ENCODE results near the gene TNFAIP1.
"Not testable (repeated sequence)": the region's sequence is repeated elsewhere in the genome, so short reads cannot be mapped to it uniquely, and the experiment has no call there.

The TNFAIP1 gene

GRCh38 chr17:28327031-28327607 is 8.4 kb upstream of the TNFAIP1 start:
- Histone ChIP-seq H3K9ac (ENCODE audit: low read depth, low read length) (no peak overlapping the region), H3K36me3 (ENCODE audit: insufficient read depth, low read depth, low read length) (peaks cover 58% of the 10 kb centered on the region), H3K4me3 (ENCODE audit: low read length) (no peak overlapping the region), H3K9me3 (ENCODE audit: insufficient read depth, low read depth, low read length) (no peaks in the 10 kb centered on the region), H3K27ac (ENCODE audit: low read length) (no peak overlapping the region), H3K27me3 (ENCODE audit: insufficient read depth, low read length) (no peaks in the 10 kb centered on the region), H3K4me1 (ENCODE audit: insufficient read depth, low read length) (peaks cover 2% of the 10 kb centered on the region; the same call in 1 of the 2 replicates)

GRCh38 chr17:28327709-28328108 is 7.9 kb upstream of the TNFAIP1 start:
- H3K4me1 ChIP-seq (ENCODE audit: insufficient read depth, low read length) = peaks cover 2% of the 10 kb centered on the region; the same call in 1 of the 2 replicates
- no peaks in the 10 kb centered on the region for H3K27me3 ChIP-seq (ENCODE audit: insufficient read depth, low read length)
- no peak overlapping the region for H3K27ac ChIP-seq (ENCODE audit: low read length)
- H3K36me3 ChIP-seq (ENCODE audit: insufficient read depth, low read depth, low read length) = peaks cover 54% of the 10 kb centered on the region
- H3K9ac ChIP-seq (ENCODE audit: low read depth, low read length) = no peak overlapping the region
- no peaks in the 10 kb centered on the region for H3K9me3 ChIP-seq (ENCODE audit: insufficient read depth, low read depth, low read length)
- H3K4me3 ChIP-seq (ENCODE audit: low read length) = no peak overlapping the region

GRCh38 chr17:28328325-28328724 is 7.2 kb upstream of the TNFAIP1 start:
- Histone ChIP-seq H3K27ac (ENCODE audit: low read length) (no peak overlapping the region), H3K36me3 (ENCODE audit: insufficient read depth, low read depth, low read length) (peaks cover 52% of the 10 kb centered on the region), H3K27me3 (ENCODE audit: insufficient read depth, low read length) (no peaks in the 10 kb centered on the region), H3K9ac (ENCODE audit: low read depth, low read length) (no peak overlapping the region), H3K4me3 (ENCODE audit: low read length) (no peak overlapping the region), H3K4me1 (ENCODE audit: insufficient read depth, low read length) (peaks cover 2% of the 10 kb centered on the region; the same call in 1 of the 2 replicates), H3K9me3 (ENCODE audit: insufficient read depth, low read depth, low read length) (no peaks in the 10 kb centered on the region)

GRCh38 chr17:28330671-28331070 is 4.9 kb upstream of the TNFAIP1 start:
- Histone ChIP-seq H3K9ac (ENCODE audit: low read depth, low read length) (no peak overlapping the region), H3K9me3 (ENCODE audit: insufficient read depth, low read depth, low read length) (no peaks in the 10 kb centered on the region), H3K36me3 (ENCODE audit: insufficient read depth, low read depth, low read length) (peaks cover 38% of the 10 kb centered on the region), H3K27ac (ENCODE audit: low read length) (no peak overlapping the region), H3K4me3 (ENCODE audit: low read length) (no peak overlapping the region), H3K4me1 (ENCODE audit: insufficient read depth, low read length) (no peaks in the 10 kb centered on the region), H3K27me3 (ENCODE audit: insufficient read depth, low read length) (no peaks in the 10 kb centered on the region)

GRCh38 chr17:28331891-28332420 is 3.6 kb upstream of the TNFAIP1 start:
- Histone ChIP-seq H3K36me3 (ENCODE audit: insufficient read depth, low read depth, low read length) (peaks cover 25% of the 10 kb centered on the region), H3K27ac (ENCODE audit: low read length) (no peak overlapping the region), H3K4me3 (ENCODE audit: low read length) (no peak overlapping the region), H3K4me1 (ENCODE audit: insufficient read depth, low read length) (peaks cover 5% of the 10 kb centered on the region; the same call in 1 of the 2 replicates), H3K27me3 (ENCODE audit: insufficient read depth, low read length) (no peaks in the 10 kb centered on the region), H3K9ac (ENCODE audit: low read depth, low read length) (no peak overlapping the region), H3K9me3 (ENCODE audit: insufficient read depth, low read depth, low read length) (no peaks in the 10 kb centered on the region)

GRCh38 chr17:28333083-28333746 is 2.3 kb upstream of the TNFAIP1 start:
- peaks cover 12% of the 10 kb centered on the region for H3K36me3 ChIP-seq (ENCODE audit: insufficient read depth, low read depth, low read length)
- H3K9ac ChIP-seq (ENCODE audit: low read depth, low read length) = no peak overlapping the region
- no peak overlapping the region for H3K4me3 ChIP-seq (ENCODE audit: low read length)
- H3K4me1 ChIP-seq (ENCODE audit: insufficient read depth, low read length) = peaks cover 8% of the 10 kb centered on the region
- H3K27ac ChIP-seq (ENCODE audit: low read length) = no peak overlapping the region
- no peaks in the 10 kb centered on the region for H3K9me3 ChIP-seq (ENCODE audit: insufficient read depth, low read depth, low read length)
- H3K27me3 ChIP-seq (ENCODE audit: insufficient read depth, low read length) = no peaks in the 10 kb centered on the region

GRCh38 chr17:28334171-28334570 is 1.4 kb upstream of the TNFAIP1 start:
- peak overlapping the region; percentile 92 for H3K4me3 ChIP-seq (ENCODE audit: low read length)
- no peak overlapping the region for H3K27ac ChIP-seq (ENCODE audit: low read length)
- peaks cover 4% of the 10 kb centered on the region for H3K36me3 ChIP-seq (ENCODE audit: insufficient read depth, low read depth, low read length)
- no peaks in the 10 kb centered on the region for H3K27me3 ChIP-seq (ENCODE audit: insufficient read depth, low read length)
- peaks cover 8% of the 10 kb centered on the region for H3K4me1 ChIP-seq (ENCODE audit: insufficient read depth, low read length)
- H3K9me3 ChIP-seq (ENCODE audit: insufficient read depth, low read depth, low read length) = no peaks in the 10 kb centered on the region
- no peak overlapping the region; the same call in 1 of the 2 replicates for H3K9ac ChIP-seq (ENCODE audit: low read depth, low read length)

- Histone ChIP-seq H3K4me1 (ENCODE audit: insufficient read depth, low read length) (peaks cover 8% of the 10 kb centered on the region), H3K36me3 (ENCODE audit: insufficient read depth, low read depth, low read length) (0 out of 2 replicates have a peak, but pooled peaks cover 3% of the 10 kb centered on the region), H3K9ac (ENCODE audit: low read depth, low read length) (peak overlapping the region; percentile 72; the same call in 1 of the 2 replicates), H3K4me3 (ENCODE audit: low read length) (peak overlapping the region; percentile 92), H3K27ac (ENCODE audit: low read length) (no peak overlapping the region), H3K9me3 (ENCODE audit: insufficient read depth, low read depth, low read length) (no peaks in the 10 kb centered on the region), H3K27me3 (ENCODE audit: insufficient read depth, low read length) (no peaks in the 10 kb centered on the region)
These were observed 828 bp upstream of the TNFAIP1 start for GRCh38 chr17:28334666-28335200.

- Histone ChIP-seq H3K9me3 (ENCODE audit: insufficient read depth, low read depth, low read length) (no peaks in the 10 kb centered on the region), H3K27ac (ENCODE audit: low read length) (no peak overlapping the region), H3K4me3 (ENCODE audit: low read length) (peak overlapping the region; percentile 92), H3K27me3 (ENCODE audit: insufficient read depth, low read length) (no peaks in the 10 kb centered on the region), H3K4me1 (ENCODE audit: insufficient read depth, low read length) (peaks cover 8% of the 10 kb centered on the region), H3K9ac (ENCODE audit: low read depth, low read length) (peak overlapping the region; percentile 77; the same call in 1 of the 2 replicates), H3K36me3 (ENCODE audit: insufficient read depth, low read depth, low read length) (peaks cover 16% of the 10 kb centered on the region)
These were observed 654 bp downstream of the TNFAIP1 start for GRCh38 chr17:28335959-28336871.

GRCh38 chr17:28338056-28338768 is 2.7 kb downstream of the TNFAIP1 start:
- Histone ChIP-seq H3K4me3 (ENCODE audit: low read length) (no peak overlapping the region), H3K9ac (ENCODE audit: low read depth, low read length) (no peak overlapping the region), H3K36me3 (ENCODE audit: insufficient read depth, low read depth, low read length) (peaks cover 35% of the 10 kb centered on the region), H3K27ac (ENCODE audit: low read length) (no peak overlapping the region), H3K27me3 (ENCODE audit: insufficient read depth, low read length) (no peaks in the 10 kb centered on the region), H3K4me1 (ENCODE audit: insufficient read depth, low read length) (peaks cover 8% of the 10 kb centered on the region), H3K9me3 (ENCODE audit: insufficient read depth, low read depth, low read length) (no peaks in the 10 kb centered on the region)

GRCh38 chr17:28338769-28339212 is 3.2 kb downstream of the TNFAIP1 start:
- not testable (repeated sequence) for H3K27me3 ChIP-seq (ENCODE audit: insufficient read depth, low read length); H3K4me1 ChIP-seq (ENCODE audit: insufficient read depth, low read length); H3K4me3 ChIP-seq (ENCODE audit: low read length); H3K27ac ChIP-seq (ENCODE audit: low read length); H3K9ac ChIP-seq (ENCODE audit: low read depth, low read length); H3K9me3 ChIP-seq (ENCODE audit: insufficient read depth, low read depth, low read length)
- peaks cover 39% of the 10 kb centered on the region for H3K36me3 ChIP-seq (ENCODE audit: insufficient read depth, low read depth, low read length)
